Measurements from ENCODE around the gene INTS6.
"Not testable (repeated sequence)": the region's sequence is repeated elsewhere in the genome, so short reads cannot be mapped to it uniquely, and the experiment has no call there.

GRCh38 chr13:51415339-51415738 lies 37.5 kb downstream of the INTS6 start:
- TF ChIP-seq, protein P1, sequence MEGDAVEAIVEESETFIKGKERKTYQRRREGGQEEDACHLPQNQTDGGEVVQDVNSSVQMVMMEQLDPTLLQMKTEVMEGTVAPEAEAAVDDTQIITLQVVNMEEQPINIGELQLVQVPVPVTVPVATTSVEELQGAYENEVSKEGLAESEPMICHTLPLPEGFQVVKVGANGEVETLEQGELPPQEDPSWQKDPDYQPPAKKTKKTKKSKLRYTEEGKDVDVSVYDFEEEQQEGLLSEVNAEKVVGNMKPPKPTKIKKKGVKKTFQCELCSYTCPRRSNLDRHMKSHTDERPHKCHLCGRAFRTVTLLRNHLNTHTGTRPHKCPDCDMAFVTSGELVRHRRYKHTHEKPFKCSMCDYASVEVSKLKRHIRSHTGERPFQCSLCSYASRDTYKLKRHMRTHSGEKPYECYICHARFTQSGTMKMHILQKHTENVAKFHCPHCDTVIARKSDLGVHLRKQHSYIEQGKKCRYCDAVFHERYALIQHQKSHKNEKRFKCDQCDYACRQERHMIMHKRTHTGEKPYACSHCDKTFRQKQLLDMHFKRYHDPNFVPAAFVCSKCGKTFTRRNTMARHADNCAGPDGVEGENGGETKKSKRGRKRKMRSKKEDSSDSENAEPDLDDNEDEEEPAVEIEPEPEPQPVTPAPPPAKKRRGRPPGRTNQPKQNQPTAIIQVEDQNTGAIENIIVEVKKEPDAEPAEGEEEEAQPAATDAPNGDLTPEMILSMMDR (IDR thresholded peaks at IDR 0.05), result not testable (repeated sequence)
- TF ChIP-seq POLR2A (IDR thresholded peaks at IDR 0.05), result not testable (repeated sequence)

Data from adrenal gland (tissue), 5 donors.